ENCODE results near the gene LCN6. TPM values are rescaled to one million over a fixed set of nuclear protein-coding genes. Genes with fewer than 3 reads are reported as not detected.

Gene LCN6
- total RNA-seq, 2 donors from 2014 or later = not detected

DNA sequence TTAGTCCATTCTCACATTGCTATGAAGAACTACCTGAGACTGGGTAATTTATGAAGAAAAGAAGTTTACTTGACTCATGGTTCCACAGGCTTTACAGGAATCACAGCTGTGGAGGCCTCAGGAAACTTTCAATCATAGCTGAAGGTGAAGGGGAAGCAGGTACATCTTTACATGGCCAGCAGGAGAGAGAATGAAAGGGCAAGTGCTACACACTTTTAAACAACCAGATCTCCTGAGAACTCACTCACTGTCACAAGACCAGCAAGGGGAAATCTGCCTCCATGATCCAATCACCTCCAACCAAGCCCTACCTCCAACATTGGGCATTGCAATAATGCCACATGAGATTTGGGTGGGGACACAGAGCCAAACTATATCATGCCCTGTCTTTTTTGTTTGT, 3.5 kb upstream of the LCN6 start:
- no peak for ATAC-seq
- no peaks in the 10 kb centered on the region for H3K9me3 ChIP-seq (ENCODE audit: control insufficient read depth, low read length, poor library complexity, severe bottlenecking)
- no peak overlapping the region for H3K27ac Mint-ChIP-seq
- peaks cover 22% of the 10 kb centered on the region for H3K27me3 Mint-ChIP-seq
- no peaks in the 10 kb centered on the region for H3K36me3 Mint-ChIP-seq (ENCODE audit: low read depth)
- DNase-seq = no peak
- H3K4me3 Mint-ChIP-seq = no peak overlapping the region
- no peaks in the 10 kb centered on the region for H3K4me1 Mint-ChIP-seq

DNA sequence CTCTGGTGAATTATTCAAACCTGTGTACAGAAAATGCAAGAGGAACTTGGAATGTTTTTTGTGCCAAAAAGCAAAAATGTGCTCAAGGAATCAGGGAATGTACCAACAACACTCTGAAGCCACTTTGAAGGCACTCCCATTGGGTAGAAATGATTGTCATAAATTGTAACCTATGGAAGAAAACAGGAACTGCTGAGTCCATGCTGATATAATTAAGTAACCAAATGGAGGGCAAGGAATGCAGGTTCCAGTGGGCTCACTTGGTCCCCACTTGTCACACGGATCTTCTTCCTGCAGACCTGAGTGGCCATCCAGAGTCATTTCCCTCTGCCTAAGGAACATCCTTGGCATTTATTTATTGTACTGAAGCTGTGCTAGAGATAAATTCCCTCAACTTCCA, 2.9 kb upstream of the LCN6 start:
- no peak overlapping the region for H3K27ac Mint-ChIP-seq
- H3K9me3 ChIP-seq (ENCODE audit: control insufficient read depth, low read length, poor library complexity, severe bottlenecking) = no peaks in the 10 kb centered on the region
- H3K27me3 Mint-ChIP-seq = peaks cover 23% of the 10 kb centered on the region
- H3K4me3 Mint-ChIP-seq = no peak overlapping the region
- no peaks in the 10 kb centered on the region for H3K36me3 Mint-ChIP-seq (ENCODE audit: low read depth)
- ATAC-seq (no peak), DNase-seq (no peak)
- no peaks in the 10 kb centered on the region for H3K4me1 Mint-ChIP-seq

- peaks cover 23% of the 10 kb centered on the region for H3K27me3 Mint-ChIP-seq
- ATAC-seq (no peak), DNase-seq (no peak)
- H3K36me3 Mint-ChIP-seq (ENCODE audit: low read depth) = no peaks in the 10 kb centered on the region
- H3K4me3 Mint-ChIP-seq = no peak overlapping the region
- H3K4me1 Mint-ChIP-seq = no peaks in the 10 kb centered on the region
- H3K27ac Mint-ChIP-seq = no peak overlapping the region
- no peaks in the 10 kb centered on the region for H3K9me3 ChIP-seq (ENCODE audit: control insufficient read depth, low read length, poor library complexity, severe bottlenecking)
These were observed 2.2 kb upstream of the LCN6 start for GRCh38 chr9:136750526-136750925.

DNA sequence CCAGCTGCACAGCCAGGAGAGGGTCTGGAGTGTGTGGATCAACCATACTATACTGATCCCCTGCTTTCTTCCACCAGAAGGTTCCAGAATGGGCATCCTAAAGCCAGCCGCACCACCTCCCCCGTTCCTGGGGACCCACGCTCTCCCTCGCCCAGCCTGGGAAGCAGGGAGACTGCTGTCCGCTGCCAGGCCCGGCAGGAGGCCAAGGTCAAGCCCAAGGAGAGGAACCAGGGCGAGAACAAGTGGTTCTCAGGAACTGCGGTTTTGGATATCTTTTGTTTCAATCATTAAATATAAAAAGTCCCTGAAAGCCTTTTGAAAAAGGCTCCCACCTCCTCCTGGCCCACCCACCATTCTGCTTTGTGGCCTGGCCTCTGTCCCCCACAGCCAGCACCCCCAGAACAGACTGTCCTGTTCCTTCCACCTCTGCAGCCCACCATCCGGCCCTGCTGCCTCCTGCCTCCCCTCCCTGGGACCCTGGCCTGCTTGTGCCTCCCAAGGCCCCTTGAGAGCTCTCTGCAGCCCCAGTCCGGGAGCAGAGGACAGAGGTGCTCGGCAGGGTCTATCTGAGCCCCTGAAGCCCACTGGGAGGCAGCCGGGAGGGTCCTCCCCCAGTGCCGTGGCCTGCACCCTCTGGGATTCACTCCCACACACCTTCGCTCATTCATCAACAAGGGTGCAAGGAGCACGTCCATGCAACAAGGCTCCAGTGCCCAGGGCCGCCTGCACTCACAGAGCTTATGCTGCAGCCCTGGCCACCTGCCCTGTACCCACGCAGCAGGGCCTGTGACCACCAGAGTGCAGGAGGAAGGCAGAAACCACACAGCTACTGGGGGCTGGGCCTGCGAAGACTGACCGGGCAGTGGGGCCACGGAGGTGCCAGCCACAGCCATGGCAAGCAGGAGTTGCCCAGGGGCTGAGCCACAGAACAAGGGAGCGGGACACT, 614 bp upstream of the LCN6 start:
- Mint-ChIP-seq H3K4me1 (no peaks in the 10 kb centered on the region), H3K27me3 (peaks cover 24% of the 10 kb centered on the region), H3K4me3 (no peak overlapping the region), H3K36me3 (ENCODE audit: low read depth) (no peaks in the 10 kb centered on the region), H3K27ac (no peak overlapping the region)
- DNase-seq (no peak), ATAC-seq (no peak)
- no peaks in the 10 kb centered on the region for H3K9me3 ChIP-seq (ENCODE audit: control insufficient read depth, low read length, poor library complexity, severe bottlenecking)

DNA sequence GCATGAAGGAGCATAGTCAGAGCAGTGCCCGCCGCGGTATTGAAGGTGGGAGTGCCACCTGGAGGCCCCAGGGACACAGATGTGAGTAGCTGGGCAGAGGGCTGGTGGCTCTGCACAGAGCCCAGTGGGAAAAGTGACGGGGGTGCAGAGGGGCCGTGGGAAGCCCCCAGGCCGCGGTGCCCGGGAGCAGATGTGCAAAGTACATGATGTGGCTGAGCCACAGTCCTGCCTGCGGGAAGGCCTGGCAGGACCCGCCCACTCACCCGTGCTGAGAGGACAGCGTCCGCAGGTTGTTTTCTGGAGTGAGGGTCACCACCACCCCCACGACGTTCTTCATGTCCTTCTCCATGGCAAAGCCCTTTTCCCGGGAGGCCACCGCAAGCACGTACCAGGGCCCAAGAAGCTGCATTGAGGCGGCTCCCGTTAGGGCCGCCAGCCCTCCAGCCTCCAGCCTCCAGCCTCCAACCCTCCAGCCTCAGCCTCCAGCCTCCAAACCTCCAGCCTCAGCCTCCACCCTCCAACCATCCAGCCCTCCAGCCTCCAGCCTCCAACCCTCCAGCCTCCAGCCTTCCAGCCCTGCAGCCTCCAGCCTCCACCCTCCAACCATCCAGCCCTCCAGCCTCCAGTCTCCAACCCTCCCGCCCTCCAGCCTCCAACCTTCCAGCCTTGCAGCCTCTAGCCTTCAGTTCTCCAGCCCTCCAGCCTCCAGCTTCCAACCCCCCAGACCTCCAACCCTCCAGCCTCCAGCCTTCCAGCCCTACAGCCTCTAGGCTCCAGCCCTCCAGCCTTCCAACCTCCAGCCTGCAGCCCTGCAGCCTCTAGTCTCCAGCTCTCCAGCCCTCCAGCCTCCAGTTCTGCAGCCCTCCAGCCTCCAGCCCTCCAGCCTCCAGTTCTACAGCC, 914 bp downstream of the LCN6 start:
- no peak overlapping the region for H3K4me3 Mint-ChIP-seq
- no peak for ATAC-seq

GRCh38 chr9:136746621-136747020, 1.7 kb downstream of the LCN6 start:
- no peaks in the 10 kb centered on the region for H3K9me3 ChIP-seq (ENCODE audit: control insufficient read depth, low read length, poor library complexity, severe bottlenecking)
- DNase-seq = no peak
- Mint-ChIP-seq H3K27ac (no peak overlapping the region), H3K36me3 (ENCODE audit: low read depth) (no peaks in the 10 kb centered on the region), H3K4me3 (no peak overlapping the region), H3K27me3 (peaks cover 34% of the 10 kb centered on the region), H3K4me1 (no peaks in the 10 kb centered on the region)
- ATAC-seq = no peak

More for the DNA sequence above, 914 bp downstream of the LCN6 start:
- no peak for DNase-seq
- Mint-ChIP-seq H3K36me3 (ENCODE audit: low read depth) (no peaks in the 10 kb centered on the region), H3K4me1 (no peaks in the 10 kb centered on the region), H3K27ac (no peak overlapping the region), H3K27me3 (peaks cover 33% of the 10 kb centered on the region)
- H3K9me3 ChIP-seq (ENCODE audit: control insufficient read depth, low read length, poor library complexity, severe bottlenecking) = no peaks in the 10 kb centered on the region

DNA sequence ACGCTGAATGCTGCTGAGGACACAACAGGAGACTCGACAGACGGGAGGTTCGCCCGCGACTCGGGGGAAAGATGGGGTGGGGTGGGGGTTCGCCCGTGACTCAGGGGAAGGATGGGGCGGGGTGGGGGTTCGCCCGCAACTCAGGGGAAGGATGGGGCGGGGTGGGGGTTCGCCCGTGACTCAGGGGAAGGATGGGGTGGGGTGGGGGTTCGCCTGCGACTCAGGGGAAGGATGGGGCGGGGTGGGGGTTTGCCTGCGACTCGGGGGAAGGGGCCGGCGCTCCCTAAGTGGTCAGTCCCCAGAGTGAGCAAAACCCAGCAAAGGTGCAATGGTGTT, 2.2 kb downstream of the LCN6 start:
- Mint-ChIP-seq H3K4me3 (no peak overlapping the region), H3K36me3 (ENCODE audit: low read depth) (no peaks in the 10 kb centered on the region), H3K27me3 (peaks cover 38% of the 10 kb centered on the region), H3K27ac (no peak overlapping the region), H3K4me1 (peaks cover 2% of the 10 kb centered on the region)
- ATAC-seq (no peak), DNase-seq (no peak)
- H3K9me3 ChIP-seq (ENCODE audit: control insufficient read depth, low read length, poor library complexity, severe bottlenecking) = no peaks in the 10 kb centered on the region

- H3K36me3 Mint-ChIP-seq (ENCODE audit: low read depth) = no peaks in the 10 kb centered on the region
- peaks cover 38% of the 10 kb centered on the region for H3K27me3 Mint-ChIP-seq
- no peak overlapping the region for H3K4me3 Mint-ChIP-seq
These were observed 2.8 kb downstream of the LCN6 start for GRCh38 chr9:136745389-136746154.

GRCh38 chr9:136744773-136745172, 3.6 kb downstream of the LCN6 start:
- no peak for DNase-seq
- Mint-ChIP-seq H3K27me3 (peaks cover 38% of the 10 kb centered on the region), H3K4me3 (no peak overlapping the region), H3K4me1 (peaks cover 2% of the 10 kb centered on the region), H3K27ac (no peak overlapping the region), H3K36me3 (ENCODE audit: low read depth) (no peaks in the 10 kb centered on the region)
- H3K9me3 ChIP-seq (ENCODE audit: control insufficient read depth, low read length, poor library complexity, severe bottlenecking) = no peaks in the 10 kb centered on the region
- ATAC-seq = no peak

More at GRCh38 chr9:136745389-136746154, 2.8 kb downstream of the LCN6 start:
- no peak overlapping the region for H3K27ac Mint-ChIP-seq
- ATAC-seq (no peak), DNase-seq (no peak)
- peaks cover 2% of the 10 kb centered on the region for H3K4me1 Mint-ChIP-seq
- no peaks in the 10 kb centered on the region for H3K9me3 ChIP-seq (ENCODE audit: control insufficient read depth, low read length, poor library complexity, severe bottlenecking)

- DNase-seq (no peak), ATAC-seq (no peak)
- no peak overlapping the region for H3K27ac Mint-ChIP-seq
- H3K36me3 Mint-ChIP-seq (ENCODE audit: low read depth) = no peaks in the 10 kb centered on the region
- no peaks in the 10 kb centered on the region for H3K9me3 ChIP-seq (ENCODE audit: control insufficient read depth, low read length, poor library complexity, severe bottlenecking)
- no peak overlapping the region for H3K4me3 Mint-ChIP-seq
- peaks cover 2% of the 10 kb centered on the region for H3K4me1 Mint-ChIP-seq
- H3K27me3 Mint-ChIP-seq = peaks cover 32% of the 10 kb centered on the region
These were observed 4.6 kb downstream of the LCN6 start for GRCh38 chr9:136743639-136744211.

DNA sequence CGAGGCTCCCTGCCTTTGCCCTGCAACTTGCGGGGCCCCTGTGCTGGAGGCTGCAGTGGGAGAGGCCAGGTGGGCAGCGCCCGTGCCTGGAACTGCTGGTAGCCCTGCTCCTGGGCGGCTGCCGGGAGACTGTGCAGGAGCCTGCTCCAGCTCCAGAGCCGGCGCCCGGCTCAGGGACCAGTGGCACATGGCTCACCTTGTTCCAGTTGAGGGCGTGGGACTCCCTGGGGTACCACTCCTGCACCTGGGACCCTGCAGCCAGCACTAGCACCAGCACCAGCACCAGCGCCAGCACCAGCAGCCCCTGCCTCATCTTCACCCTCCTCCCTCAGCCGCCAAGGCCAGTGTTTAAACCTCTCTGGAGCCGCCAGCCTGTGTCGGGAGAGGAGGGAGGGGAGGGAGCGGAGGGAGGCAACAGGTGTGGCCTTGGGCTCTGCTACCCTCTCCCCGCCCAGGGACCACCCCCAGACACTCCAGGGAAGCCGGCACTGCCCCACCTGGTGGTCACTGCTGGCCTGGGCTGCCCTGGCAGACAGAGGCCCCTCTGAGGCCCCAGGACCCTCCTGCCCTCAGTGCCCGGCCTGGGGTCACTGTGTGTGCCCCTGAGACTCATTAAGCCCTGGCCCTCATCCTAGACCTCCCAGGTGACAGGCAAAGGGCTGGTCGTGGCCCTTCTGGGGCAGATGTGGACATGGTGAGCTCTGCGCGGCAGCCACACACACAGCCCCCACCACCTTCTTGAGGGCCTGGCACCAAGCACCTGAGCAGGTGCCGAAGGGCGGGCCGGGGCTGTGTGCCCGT, 5.5 kb downstream of the LCN6 start, which contains the start of gene LCN10:
TSS of gene LCN10 (minus strand) at position 350 of the 801 bp plus-strand sequence. CDS start at position 313, 37 bp downstream.
- no peak for ATAC-seq
- Mint-ChIP-seq H3K4me1 (peaks cover 2% of the 10 kb centered on the region), H3K27ac (peak within 1 kb of the TSS; percentile 37)

More for the DNA sequence above, 5.5 kb downstream of the LCN6 start, which contains the start of gene LCN10:
- H3K4me3 Mint-ChIP-seq = peak within 1 kb of the TSS; percentile 59
- no peaks in the 10 kb centered on the region for H3K36me3 Mint-ChIP-seq (ENCODE audit: low read depth)
- peaks cover 24% of the 10 kb centered on the region for H3K27me3 Mint-ChIP-seq
- no peaks in the 10 kb centered on the region for H3K9me3 ChIP-seq (ENCODE audit: control insufficient read depth, low read length, poor library complexity, severe bottlenecking)
- DNase-seq = no peak

Measured in T-helper 17 cell (primary cell).